ENCODE data around the gene ANKRD18A. TPM values are rescaled to one million over a fixed set of nuclear protein-coding genes. Genes with fewer than 3 reads are reported as not detected.
A peak's percentile ranks its signal among the peaks of the same experiment; 100 is the strongest.
"Not testable (repeated sequence)": the region's sequence is repeated elsewhere in the genome, so short reads cannot be mapped to it uniquely, and the experiment has no call there.

Gene ANKRD18A
- total RNA-seq, 6 donors from 2014 or later: 0.67 to 14.4 (median 1.8) TPM

GRCh38 chr9:38565178-38565577, 55.2 kb downstream of the ANKRD18A start:
- H3K4me3 ChIP-seq; H3K4me1 ChIP-seq; H3K9me3 ChIP-seq; ATAC-seq (ENCODE audit: low FRiP score in 2 of 2); H3K27ac ChIP-seq; DNase-seq; H3K27me3 ChIP-seq; H3K36me3 ChIP-seq: not testable (repeated sequence)
- WGBS, 2 donors: 92% methylated on average over 2 of the region's 4 CpGs; no CpG with 5 or more reads in 1 of the 2 donors

- H3K4me1 ChIP-seq; H3K36me3 ChIP-seq; H3K27me3 ChIP-seq; H3K9me3 ChIP-seq; DNase-seq; H3K4me3 ChIP-seq; H3K27ac ChIP-seq; ATAC-seq (ENCODE audit: low FRiP score in 2 of 2): not testable (repeated sequence)
- WGBS, 2 donors: no CpG with 5 or more reads among the region's 1 CpG
Measured at GRCh38 chr9:38563911-38564310, 56.5 kb downstream of the ANKRD18A start.

GRCh38 chr9:38561134-38561533, 59.3 kb downstream of the ANKRD18A start:
- WGBS, 2 donors: 65 to 66% methylated on average over 2 of the region's 2 CpGs
- not testable (repeated sequence) for H3K27me3 ChIP-seq; DNase-seq; H3K4me3 ChIP-seq; H3K36me3 ChIP-seq; H3K4me1 ChIP-seq; H3K27ac ChIP-seq; H3K9me3 ChIP-seq; ATAC-seq (ENCODE audit: low FRiP score in 2 of 2)

DNA sequence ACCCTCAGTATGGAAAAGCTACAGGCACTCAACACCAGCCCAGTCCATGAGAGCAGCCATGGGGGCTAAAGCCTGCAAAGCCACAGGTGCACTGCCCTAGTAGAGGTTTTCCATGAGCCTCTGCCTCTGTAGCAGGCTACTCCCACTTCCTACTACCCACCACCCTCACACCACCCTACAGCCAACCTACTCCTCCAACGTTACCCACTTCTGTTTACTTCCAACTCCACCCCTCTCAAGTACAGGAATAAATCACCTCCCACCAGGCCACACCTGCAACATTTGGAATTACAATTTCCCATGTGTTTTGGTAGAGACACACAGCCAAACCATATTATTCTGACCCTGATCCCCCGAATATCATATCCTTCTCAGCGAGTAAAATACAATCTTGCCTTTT, 61.2 kb downstream of the ANKRD18A start:
- not testable (repeated sequence) for H3K27ac ChIP-seq; H3K4me3 ChIP-seq; ATAC-seq (ENCODE audit: low FRiP score in 2 of 2); H3K27me3 ChIP-seq; H3K9me3 ChIP-seq; H3K4me1 ChIP-seq; H3K36me3 ChIP-seq; DNase-seq
- WGBS, 2 donors: 67 to 73% methylated on average over 3 of the region's 3 CpGs

- not testable (repeated sequence) for H3K36me3 ChIP-seq; H3K4me1 ChIP-seq; ATAC-seq (ENCODE audit: low FRiP score in 2 of 2); H3K9me3 ChIP-seq; H3K4me3 ChIP-seq; DNase-seq; H3K27me3 ChIP-seq; H3K27ac ChIP-seq
- 81 to 88% methylated on average over 1 of the region's 1 CpG for WGBS, 2 donors
Measured at GRCh38 chr9:38557746-38558145, 62.6 kb downstream of the ANKRD18A start.

GRCh38 chr9:38554966-38555365, 65.4 kb downstream of the ANKRD18A start:
- not testable (repeated sequence) for ATAC-seq (ENCODE audit: low FRiP score in 2 of 2); H3K27me3 ChIP-seq; H3K9me3 ChIP-seq; H3K36me3 ChIP-seq; H3K4me3 ChIP-seq; H3K4me1 ChIP-seq; H3K27ac ChIP-seq; DNase-seq
- 91 to 95% methylated on average over 2 of the region's 2 CpGs for WGBS, 2 donors

DNA sequence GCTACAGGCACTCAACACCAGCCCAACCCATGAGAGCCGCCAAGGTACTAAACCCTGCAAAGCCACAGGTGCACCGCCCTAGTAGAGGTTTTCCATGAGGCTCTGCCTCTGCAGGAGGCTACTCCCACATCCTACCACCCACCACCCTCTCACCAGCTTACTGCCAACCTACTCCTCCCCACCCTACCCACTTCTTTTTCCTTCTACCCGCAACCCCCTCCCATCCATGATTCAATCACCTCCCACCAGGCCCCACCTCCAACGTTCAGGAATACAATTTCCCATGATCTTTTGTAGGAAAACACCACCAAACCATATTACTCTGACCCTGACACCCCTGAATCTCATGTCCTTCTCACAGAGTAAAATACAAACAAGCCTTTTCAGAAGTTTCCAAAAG, 67.4 kb downstream of the ANKRD18A start:
- not testable (repeated sequence) for H3K27ac ChIP-seq; H3K4me3 ChIP-seq; H3K9me3 ChIP-seq; H3K4me1 ChIP-seq; H3K36me3 ChIP-seq; ATAC-seq (ENCODE audit: low FRiP score in 2 of 2); DNase-seq; H3K27me3 ChIP-seq
- 85% methylated on average over 4 of the region's 4 CpGs for whole genome bisulfite sequencing, 2 donors

GRCh38 chr9:38546497-38547163, 73.8 kb downstream of the ANKRD18A start:
- 82 to 100% methylated on average over 1 of the region's 2 CpGs for WGBS, 2 donors
- not testable (repeated sequence) for H3K9me3 ChIP-seq; DNase-seq; ATAC-seq (ENCODE audit: low FRiP score in 2 of 2); H3K27me3 ChIP-seq; H3K27ac ChIP-seq; H3K4me1 ChIP-seq; H3K36me3 ChIP-seq; H3K4me3 ChIP-seq

DNA sequence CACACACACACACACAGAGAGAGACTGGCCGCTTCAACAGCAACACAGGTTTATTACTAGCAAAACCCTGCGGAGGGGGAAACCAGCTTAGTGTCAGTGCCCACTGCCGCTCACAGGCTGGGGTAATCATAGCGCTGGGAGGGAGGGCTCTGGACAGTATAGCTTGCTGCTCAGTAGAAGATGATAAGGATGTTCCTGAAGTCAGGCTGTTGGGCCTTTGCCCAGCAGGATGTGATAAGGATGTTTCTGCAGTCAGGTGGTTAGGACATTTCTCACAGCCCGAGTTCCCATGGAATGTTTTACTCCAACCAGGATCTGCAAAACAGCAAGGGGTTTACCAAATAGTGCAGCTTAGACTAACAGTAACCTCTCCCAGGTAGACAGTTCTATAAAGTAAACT, 79.9 kb downstream of the ANKRD18A start:
- H3K27ac ChIP-seq, H3K36me3 ChIP-seq, H3K9me3 ChIP-seq, H3K4me3 ChIP-seq, H3K27me3 ChIP-seq, DNase-seq, H3K4me1 ChIP-seq: not testable (repeated sequence)
- ATAC-seq (ENCODE audit: low FRiP score in 2 of 2): peak in 1 of 2 donors; percentile 46
- 48 to 69% methylated on average over 3 to 5 of the region's 5 CpGs for WGBS, 2 donors

DNA sequence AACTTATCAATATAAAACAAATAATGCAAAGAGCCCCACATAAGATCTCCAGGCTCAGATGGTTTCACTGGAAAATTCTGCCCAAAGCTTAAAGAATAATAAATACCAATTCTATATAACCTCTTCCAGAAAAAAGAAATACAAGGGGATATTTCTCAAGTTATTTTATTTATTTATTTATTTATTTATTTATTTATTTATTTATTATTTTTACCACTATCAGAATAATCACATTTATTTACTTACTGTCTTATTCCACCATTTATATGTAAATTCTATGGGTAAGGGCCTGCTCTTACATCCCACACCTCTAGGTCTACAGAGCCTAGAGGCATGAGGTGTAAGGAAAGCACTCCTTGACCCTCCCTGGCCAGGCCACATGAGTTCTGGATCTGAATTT, 91.1 kb downstream of the ANKRD18A start:
- ATAC-seq (ENCODE audit: low FRiP score in 2 of 2) (no peak), DNase-seq (no peak)
- TF ChIP-seq, protein P1, sequence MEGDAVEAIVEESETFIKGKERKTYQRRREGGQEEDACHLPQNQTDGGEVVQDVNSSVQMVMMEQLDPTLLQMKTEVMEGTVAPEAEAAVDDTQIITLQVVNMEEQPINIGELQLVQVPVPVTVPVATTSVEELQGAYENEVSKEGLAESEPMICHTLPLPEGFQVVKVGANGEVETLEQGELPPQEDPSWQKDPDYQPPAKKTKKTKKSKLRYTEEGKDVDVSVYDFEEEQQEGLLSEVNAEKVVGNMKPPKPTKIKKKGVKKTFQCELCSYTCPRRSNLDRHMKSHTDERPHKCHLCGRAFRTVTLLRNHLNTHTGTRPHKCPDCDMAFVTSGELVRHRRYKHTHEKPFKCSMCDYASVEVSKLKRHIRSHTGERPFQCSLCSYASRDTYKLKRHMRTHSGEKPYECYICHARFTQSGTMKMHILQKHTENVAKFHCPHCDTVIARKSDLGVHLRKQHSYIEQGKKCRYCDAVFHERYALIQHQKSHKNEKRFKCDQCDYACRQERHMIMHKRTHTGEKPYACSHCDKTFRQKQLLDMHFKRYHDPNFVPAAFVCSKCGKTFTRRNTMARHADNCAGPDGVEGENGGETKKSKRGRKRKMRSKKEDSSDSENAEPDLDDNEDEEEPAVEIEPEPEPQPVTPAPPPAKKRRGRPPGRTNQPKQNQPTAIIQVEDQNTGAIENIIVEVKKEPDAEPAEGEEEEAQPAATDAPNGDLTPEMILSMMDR (IDR thresholded peaks at IDR 0.05): no peak
- TF ChIP-seq POLR2A (IDR thresholded peaks at IDR 0.05): no peak
- no peak for TF ChIP-seq POLR2AphosphoS5 (IDR thresholded peaks at IDR 0.05)
- no peak for TF ChIP-seq EP300 (IDR thresholded peaks at IDR 0.05)

More for the DNA sequence above, 91.1 kb downstream of the ANKRD18A start:
- H3K36me3 ChIP-seq: no peaks in the 10 kb centered on the region
- H3K27ac ChIP-seq: no peak overlapping the region
- no peaks in the 10 kb centered on the region for H3K27me3 ChIP-seq
- no peak overlapping the region for H3K4me3 ChIP-seq
- H3K9me3 ChIP-seq: no peaks in the 10 kb centered on the region
- H3K4me1 ChIP-seq: no peaks in the 10 kb centered on the region
